ENCODE results near the gene USP20. TPM values are rescaled to one million over a fixed set of nuclear protein-coding genes. Genes with fewer than 3 reads are reported as not detected.

The USP20 gene
- total RNA-seq, 1 experiment from 2014 or later = 16.8 TPM

- RAD21 ChIA-PET (ENCODE audit: low non-redundant PET in 1 of 2, low total read pairs in 2 of 2, uncharacterized antibody in 2 of 2, unreplicated experiment in 2 of 2) = no interaction called here
- DNase-seq (ENCODE audit: low read depth, low spot score) (no peak), ATAC-seq (0 out of 2 replicates have a peak, but pooled peaks have one; percentile 9)
- H3K27me3 ChIP-seq (ENCODE audit: insufficient read depth, low read length) = no peaks in the 10 kb centered on the region
- H4K20me1 ChIP-seq (ENCODE audit: insufficient read depth) = no peaks in the 10 kb centered on the region
- TF ChIP-seq ELF1 (IDR thresholded peaks at IDR 0.05; ENCODE audit: borderline replicate concordance, low read depth) (no peak), ZBTB33 (IDR thresholded peaks at IDR 0.05; ENCODE audit: extremely low read depth, insufficient replicate concordance, low read length) (no peak), POLR2A (IDR thresholded peaks at IDR 0.05; ENCODE audit: borderline replicate concordance, extremely low read depth, insufficient read depth, insufficient read length) (no peak), ZFX (IDR thresholded peaks at IDR 0.05) (no peak), FOSL1 (IDR thresholded peaks at IDR 0.05; ENCODE audit: low read depth) (no peak), TCF7L2 (IDR thresholded peaks at IDR 0.05; ENCODE audit: borderline replicate concordance, extremely low read depth, insufficient read depth, insufficient read length) (no peak)
- CTCF ChIA-PET = no interaction called here
- intact Hi-C loops (cut with micrococcal nuclease) = no loop called here
- peaks cover 0 to 4% of the 10 kb centered on the region in 2 experiments; a peak in 1 of 4 replicates for H3K36me3 ChIP-seq (ENCODE audit: control insufficient read depth in 1 of 2, insufficient read depth in 2 of 2, low read length in 2 of 2)
- H3K9me2 ChIP-seq (ENCODE audit: insufficient read depth) = no peaks in the 10 kb centered on the region
- BruUV-seq (replicated peaks) = no TSS peak
- POLR2A ChIA-PET = no interaction called here
- H3K4me2 ChIP-seq (ENCODE audit: low read length) = no peak overlapping the region
- H3K9ac ChIP-seq (ENCODE audit: low read length) = no peak overlapping the region
- no peaks in the 10 kb centered on the region for H3K79me2 ChIP-seq (ENCODE audit: insufficient read depth, low read length)
- no peaks in the 10 kb centered on the region for H3K9me3 ChIP-seq (ENCODE audit: control insufficient read depth in 1 of 2, insufficient read depth in 1 of 2, low read depth in 1 of 2, low read length in 2 of 2)
- no peak overlapping the region for H2AFZ ChIP-seq (ENCODE audit: low read depth, low read length, poor library complexity, severe bottlenecking)
- H3K27ac ChIP-seq (ENCODE audit: low read depth, low read length) = no peak overlapping the region
- no peaks in the 10 kb centered on the region for H3K4me1 ChIP-seq (ENCODE audit: control insufficient read depth in 1 of 2, insufficient read depth in 2 of 2, low read length in 2 of 2)
- no peak overlapping the region for H3K4me3 ChIP-seq (replicated peaks in 1 of 2; ENCODE audit: low read depth in 1 of 2, low read length in 2 of 2)
These were observed 13.6 kb downstream of the USP20 start for GRCh38 chr9:129848712-129849441.

- intact Hi-C loops (cut with micrococcal nuclease) = no loop called here
- Histone ChIP-seq H3K27ac (ENCODE audit: low read depth, low read length) (no peak overlapping the region), H3K36me3 (ENCODE audit: control insufficient read depth in 1 of 2, insufficient read depth in 2 of 2, low read length in 2 of 2) (peaks cover 0 to 4% of the 10 kb centered on the region in 2 experiments; a peak in 1 of 4 replicates), H3K4me2 (ENCODE audit: low read length) (no peak overlapping the region), H3K4me1 (ENCODE audit: control insufficient read depth in 1 of 2, insufficient read depth in 2 of 2, low read length in 2 of 2) (no peaks in the 10 kb centered on the region), H3K9me3 (ENCODE audit: control insufficient read depth in 1 of 2, insufficient read depth in 1 of 2, low read depth in 1 of 2, low read length in 2 of 2) (no peaks in the 10 kb centered on the region), H3K79me2 (ENCODE audit: insufficient read depth, low read length) (no peaks in the 10 kb centered on the region), H3K9me2 (ENCODE audit: insufficient read depth) (no peaks in the 10 kb centered on the region), H3K27me3 (ENCODE audit: insufficient read depth, low read length) (no peaks in the 10 kb centered on the region), H4K20me1 (ENCODE audit: insufficient read depth) (no peaks in the 10 kb centered on the region), H2AFZ (ENCODE audit: low read depth, low read length, poor library complexity, severe bottlenecking) (no peak overlapping the region), H3K4me3 (replicated peaks in 1 of 2; ENCODE audit: low read depth in 1 of 2, low read length in 2 of 2) (no peak overlapping the region), H3K9ac (ENCODE audit: low read length) (no peak overlapping the region)
- ChIA-PET CTCF (no interaction called here), POLR2A (no interaction called here), RAD21 (ENCODE audit: low non-redundant PET in 1 of 2, low total read pairs in 2 of 2, uncharacterized antibody in 2 of 2, unreplicated experiment in 2 of 2) (no interaction called here)
- ATAC-seq (no peak), DNase-seq (ENCODE audit: low read depth, low spot score) (no peak)
- no TSS peak for BruUV-seq (replicated peaks)
- TF ChIP-seq JUND (IDR thresholded peaks at IDR 0.05) (no peak), RAD21 (IDR thresholded peaks at IDR 0.05; ENCODE audit: low read depth) (no peak), MAX (IDR thresholded peaks at IDR 0.05) (no peak), EZH2phosphoT487 (IDR thresholded peaks at IDR 0.05; ENCODE audit: borderline replicate concordance) (no peak), POLR2AphosphoS5 (IDR thresholded peaks at IDR 0.05; ENCODE audit: low read depth, low read length) (no peak), REST (IDR thresholded peaks at IDR 0.05; ENCODE audit: low read depth) (no peak), CBX3 (IDR thresholded peaks at IDR 0.05; ENCODE audit: low read depth) (no peak), CEBPB (IDR thresholded peaks at IDR 0.05; ENCODE audit: low read depth) (no peak), ZFX (IDR thresholded peaks at IDR 0.05) (no peak)
These were observed 14.6 kb downstream of the USP20 start for GRCh38 chr9:129849901-129850300.

Data from HCT116 (cell line).